HepG2 (cell line): ENCODE measurements around the gene ATP5F1E. TPM values are rescaled to one million over a fixed set of nuclear protein-coding genes. Genes with fewer than 3 reads are reported as not detected.

Source experiments
- EP300 ChIP-seq, 3 experiments: sonication (generic) in 1 of 3; formaldehyde crosslinking in 1 of 3; IDR thresholded peaks; 2 replicates each; pipeline versions ENCODE4 v1.5.1 to v1.6.1; 2011 to 2020; ENCODE audit warnings: low read depth in 2 of 3, low read length in 2 of 3, borderline replicate concordance in 1 of 3, improper control_type of control experiment in 1 of 3, mild to moderate bottlenecking in 1 of 3, missing genetic modification reagents in 1 of 3, moderate library complexity in 1 of 3
- KLF16 ChIP-seq, 2 experiments: sonication (generic) in 1 of 2; formaldehyde crosslinking in 1 of 2; IDR thresholded peaks; 2 replicates each; pipeline versions ENCODE4 v1.6.1 to v1.8.0; 2016 to 2023; ENCODE audit warnings: missing genetic modification reagents in 2 of 2, missing compliant biosample characterization in 1 of 2
- MAF1 ChIP-seq: sonication (generic); formaldehyde crosslinking; IDR thresholded peaks from 2 replicates; pipeline ENCODE4 v1.5.0; 2020; ENCODE audit warnings: missing genetic modification reagents, borderline replicate concordance
- POLR2AphosphoS2 ChIP-seq: IDR thresholded peaks from 2 replicates; pipeline ENCODE4 v1.6.1; 2011; ENCODE audit warnings: low read depth, low read length, improper control_type of control experiment
- SIX1 ChIP-seq: sonication (generic); formaldehyde crosslinking; IDR thresholded peaks from 2 replicates; pipeline ENCODE4 v1.4.0; 2020; ENCODE audit warnings: missing genetic modification reagents, borderline replicate concordance
- ZFP90 ChIP-seq: sonication (generic); formaldehyde crosslinking; IDR thresholded peaks from 2 replicates; pipeline ENCODE4 v1.8.0; 2022; ENCODE audit warnings: missing genetic modification reagents, mild to moderate bottlenecking, inconsistent platforms, borderline replicate concordance
- ZNF619 ChIP-seq: sonication (generic); formaldehyde crosslinking; IDR thresholded peaks from 2 replicates; pipeline ENCODE4 v1.4.0; 2020; ENCODE audit warnings: mild to moderate bottlenecking, missing genetic modification reagents
- polyA plus RNA-seq, 8 experiments: library from polyadenylated mRNA; depleted of rRNA in 3 of 8; stranded (reverse) in 7 of 8; unstranded in 1 of 8; fragments of >200 nt; fragmentation: Illumina TruSeq in 4 of 8; extraction: Trizol in 4 of 8; gene quantifications; 2 replicates each; pipeline versions ENCODE4 v1.2.1 to v1.2.3, GENCODE V29; 2011 to 2016; ENCODE audit warnings: low read depth in 4 of 8, missing spikeins in 1 of 8, mixed read lengths in 1 of 8; ENCODE audit not compliant: insufficient read depth in 1 of 8
- total RNA-seq, 5 experiments: library from RNA; depleted of rRNA; stranded (reverse); fragments of >200 nt; fragmentation: Illumina TruSeq; extraction: Trizol; gene quantifications; 2 replicates each; pipeline ENCODE4 v1.2.3, GENCODE V29; 2016; ENCODE audit warnings: low read depth in 1 of 5
- TF ChIP-seq, protein P1 (sequence below): sonication (generic); formaldehyde crosslinking; IDR thresholded peaks from 2 replicates; pipeline ENCODE4 v1.4.0; 2020; ENCODE audit warnings: missing genetic modification reagents, mild to moderate bottlenecking, borderline replicate concordance
- TF ChIP-seq, protein P2 (sequence below): sonication (generic); formaldehyde crosslinking; IDR thresholded peaks from one replicate; pipeline ENCODE4 v1.5.1; 2020; ENCODE audit warnings: mild to moderate bottlenecking, missing genetic modification reagents; ENCODE audit errors: not compliant biosample characterization
- TF ChIP-seq, protein P3 (sequence below): sonication (generic); formaldehyde crosslinking; IDR thresholded peaks from 2 replicates; pipeline ENCODE4 v1.9.0; 2021; ENCODE audit warnings: missing genetic modification reagents, borderline replicate concordance
- TF ChIP-seq, protein P4 (sequence below): IDR thresholded peaks from 2 replicates; pipeline ENCODE4 v1.6.1; 2012; ENCODE audit warnings: inconsistent platforms
- TF ChIP-seq, protein P5 (sequence below): sonication (generic); formaldehyde crosslinking; IDR thresholded peaks from 2 replicates; pipeline ENCODE4 v1.4.0; 2020; ENCODE audit warnings: missing genetic modification reagents

The ATP5F1E gene
- total and polyA plus RNA-seq, 2 of the 13 experiments (the other 11 are each of a cell fraction or from before 2014, with no cell fraction given): 121 to 134 TPM

DNA sequence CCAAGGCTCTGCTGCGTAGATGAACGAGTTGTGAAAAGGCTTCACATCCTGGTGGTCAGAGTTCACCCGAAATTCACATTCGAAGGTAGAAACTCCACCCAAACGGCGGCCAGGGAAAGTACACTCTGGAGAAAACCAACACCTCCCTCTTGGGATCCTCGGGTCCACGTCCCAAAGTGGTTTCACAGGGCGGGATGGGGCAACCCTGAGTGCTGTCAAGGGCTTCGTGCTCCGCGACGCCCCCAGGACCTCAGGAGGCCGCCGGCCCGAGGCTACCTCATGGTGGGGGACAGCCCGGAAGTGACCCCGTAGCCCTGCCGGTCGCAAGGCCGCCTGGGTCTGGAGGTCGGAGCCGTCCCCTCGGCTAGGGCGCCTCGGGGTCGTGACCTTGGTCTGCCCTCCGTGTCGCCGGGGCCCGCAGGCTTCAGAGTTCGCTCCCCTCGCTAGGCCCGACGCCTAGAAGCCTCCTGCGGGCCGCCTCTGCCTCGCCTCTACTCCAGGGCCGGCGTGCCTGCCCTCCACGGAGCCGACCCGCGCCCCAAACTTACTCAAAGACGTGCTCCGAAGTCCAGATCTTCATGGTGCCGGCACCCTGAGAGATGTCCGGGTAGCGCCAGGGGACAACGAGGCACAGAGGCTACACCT, 10.1 kb upstream of the ATP5F1E start, which contains the start of gene PRELID3B (continued):
- TF ChIP-seq, protein P1, sequence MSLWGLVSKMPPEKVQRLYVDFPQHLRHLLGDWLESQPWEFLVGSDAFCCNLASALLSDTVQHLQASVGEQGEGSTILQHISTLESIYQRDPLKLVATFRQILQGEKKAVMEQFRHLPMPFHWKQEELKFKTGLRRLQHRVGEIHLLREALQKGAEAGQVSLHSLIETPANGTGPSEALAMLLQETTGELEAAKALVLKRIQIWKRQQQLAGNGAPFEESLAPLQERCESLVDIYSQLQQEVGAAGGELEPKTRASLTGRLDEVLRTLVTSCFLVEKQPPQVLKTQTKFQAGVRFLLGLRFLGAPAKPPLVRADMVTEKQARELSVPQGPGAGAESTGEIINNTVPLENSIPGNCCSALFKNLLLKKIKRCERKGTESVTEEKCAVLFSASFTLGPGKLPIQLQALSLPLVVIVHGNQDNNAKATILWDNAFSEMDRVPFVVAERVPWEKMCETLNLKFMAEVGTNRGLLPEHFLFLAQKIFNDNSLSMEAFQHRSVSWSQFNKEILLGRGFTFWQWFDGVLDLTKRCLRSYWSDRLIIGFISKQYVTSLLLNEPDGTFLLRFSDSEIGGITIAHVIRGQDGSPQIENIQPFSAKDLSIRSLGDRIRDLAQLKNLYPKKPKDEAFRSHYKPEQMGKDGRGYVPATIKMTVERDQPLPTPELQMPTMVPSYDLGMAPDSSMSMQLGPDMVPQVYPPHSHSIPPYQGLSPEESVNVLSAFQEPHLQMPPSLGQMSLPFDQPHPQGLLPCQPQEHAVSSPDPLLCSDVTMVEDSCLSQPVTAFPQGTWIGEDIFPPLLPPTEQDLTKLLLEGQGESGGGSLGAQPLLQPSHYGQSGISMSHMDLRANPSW (CRISPR knock-in tag): no peak
- TF ChIP-seq EP300 (IDR thresholded peaks at IDR 0.05; ENCODE audit: low read depth in 2 of 2, low read length in 2 of 2) (no peak), EP300 (CRISPR knock-in tag; IDR thresholded peaks at IDR 0.05; ENCODE audit: borderline replicate concordance) (no peak), SIX1 (CRISPR knock-in tag) (no peak), MAF1 (CRISPR knock-in tag) (no peak), POLR2AphosphoS2 (no peak), ZFP90 (CRISPR knock-in tag) (0 out of 2 replicates have a peak, but pooled peaks have one; percentile 35), KLF16 (CRISPR knock-in tag; IDR thresholded peaks at IDR 0.05) (0 out of 4 replicates have a peak, but pooled peaks of 1 of the 2 experiments have one; percentile 38), ZNF619 (no peak)
- TF ChIP-seq, protein P2, sequence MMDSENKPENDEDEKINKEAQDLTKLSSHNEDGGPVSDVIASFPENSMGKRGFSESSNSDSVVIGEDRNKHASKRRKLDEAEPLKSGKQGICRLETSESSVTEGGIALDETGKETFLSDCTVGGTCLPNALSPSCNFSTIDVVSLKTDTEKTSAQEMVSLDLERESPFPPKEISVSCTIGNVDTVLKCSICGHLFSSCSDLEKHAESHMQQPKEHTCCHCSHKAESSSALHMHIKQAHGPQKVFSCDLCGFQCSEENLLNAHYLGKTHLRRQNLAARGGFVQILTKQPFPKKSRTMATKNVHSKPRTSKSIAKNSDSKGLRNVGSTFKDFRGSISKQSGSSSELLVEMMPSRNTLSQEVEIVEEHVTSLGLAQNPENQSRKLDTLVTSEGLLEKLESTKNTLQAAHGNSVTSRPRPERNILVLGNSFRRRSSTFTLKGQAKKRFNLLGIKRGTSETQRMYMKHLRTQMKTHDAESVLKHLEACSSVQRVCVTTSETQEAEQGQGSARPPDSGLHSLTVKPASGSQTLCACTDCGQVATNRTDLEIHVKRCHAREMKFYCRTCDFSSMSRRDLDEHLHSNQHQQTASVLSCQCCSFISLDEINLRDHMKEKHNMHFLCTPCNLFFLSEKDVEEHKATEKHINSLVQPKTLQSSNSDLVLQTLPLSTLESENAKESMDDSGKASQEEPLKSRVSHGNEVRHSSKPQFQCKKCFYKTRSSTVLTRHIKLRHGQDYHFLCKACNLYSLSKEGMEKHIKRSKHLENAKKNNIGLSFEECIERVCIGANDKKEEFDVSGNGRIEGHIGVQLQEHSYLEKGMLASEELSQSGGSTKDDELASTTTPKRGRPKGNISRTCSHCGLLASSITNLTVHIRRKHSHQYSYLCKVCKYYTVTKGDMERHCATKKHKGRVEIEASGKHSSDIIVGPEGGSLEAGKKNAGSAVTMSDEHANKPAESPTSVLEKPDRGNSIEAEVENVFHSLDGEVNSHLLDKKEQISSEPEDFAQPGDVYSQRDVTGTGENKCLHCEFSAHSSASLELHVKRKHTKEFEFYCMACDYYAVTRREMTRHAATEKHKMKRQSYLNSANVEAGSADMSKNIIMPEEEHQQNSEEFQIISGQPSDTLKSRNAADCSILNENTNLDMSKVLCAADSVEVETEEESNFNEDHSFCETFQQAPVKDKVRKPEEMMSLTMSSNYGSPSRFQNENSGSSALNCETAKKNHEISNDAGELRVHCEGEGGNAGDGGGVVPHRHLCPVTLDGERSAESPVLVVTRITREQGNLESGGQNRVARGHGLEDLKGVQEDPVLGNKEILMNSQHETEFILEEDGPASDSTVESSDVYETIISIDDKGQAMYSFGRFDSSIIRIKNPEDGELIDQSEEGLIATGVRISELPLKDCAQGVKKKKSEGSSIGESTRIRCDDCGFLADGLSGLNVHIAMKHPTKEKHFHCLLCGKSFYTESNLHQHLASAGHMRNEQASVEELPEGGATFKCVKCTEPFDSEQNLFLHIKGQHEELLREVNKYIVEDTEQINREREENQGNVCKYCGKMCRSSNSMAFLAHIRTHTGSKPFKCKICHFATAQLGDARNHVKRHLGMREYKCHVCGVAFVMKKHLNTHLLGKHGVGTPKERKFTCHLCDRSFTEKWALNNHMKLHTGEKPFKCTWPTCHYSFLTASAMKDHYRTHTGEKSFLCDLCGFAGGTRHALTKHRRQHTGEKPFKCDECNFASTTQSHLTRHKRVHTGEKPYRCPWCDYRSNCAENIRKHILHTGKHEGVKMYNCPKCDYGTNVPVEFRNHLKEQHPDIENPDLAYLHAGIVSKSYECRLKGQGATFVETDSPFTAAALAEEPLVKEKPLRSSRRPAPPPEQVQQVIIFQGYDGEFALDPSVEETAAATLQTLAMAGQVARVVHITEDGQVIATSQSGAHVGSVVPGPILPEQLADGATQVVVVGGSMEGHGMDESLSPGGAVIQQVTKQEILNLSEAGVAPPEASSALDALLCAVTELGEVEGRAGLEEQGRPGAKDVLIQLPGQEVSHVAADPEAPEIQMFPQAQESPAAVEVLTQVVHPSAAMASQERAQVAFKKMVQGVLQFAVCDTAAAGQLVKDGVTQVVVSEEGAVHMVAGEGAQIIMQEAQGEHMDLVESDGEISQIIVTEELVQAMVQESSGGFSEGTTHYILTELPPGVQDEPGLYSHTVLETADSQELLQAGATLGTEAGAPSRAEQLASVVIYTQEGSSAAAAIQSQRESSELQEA (CRISPR knock-in tag): no peak
- TF ChIP-seq, protein P3, sequence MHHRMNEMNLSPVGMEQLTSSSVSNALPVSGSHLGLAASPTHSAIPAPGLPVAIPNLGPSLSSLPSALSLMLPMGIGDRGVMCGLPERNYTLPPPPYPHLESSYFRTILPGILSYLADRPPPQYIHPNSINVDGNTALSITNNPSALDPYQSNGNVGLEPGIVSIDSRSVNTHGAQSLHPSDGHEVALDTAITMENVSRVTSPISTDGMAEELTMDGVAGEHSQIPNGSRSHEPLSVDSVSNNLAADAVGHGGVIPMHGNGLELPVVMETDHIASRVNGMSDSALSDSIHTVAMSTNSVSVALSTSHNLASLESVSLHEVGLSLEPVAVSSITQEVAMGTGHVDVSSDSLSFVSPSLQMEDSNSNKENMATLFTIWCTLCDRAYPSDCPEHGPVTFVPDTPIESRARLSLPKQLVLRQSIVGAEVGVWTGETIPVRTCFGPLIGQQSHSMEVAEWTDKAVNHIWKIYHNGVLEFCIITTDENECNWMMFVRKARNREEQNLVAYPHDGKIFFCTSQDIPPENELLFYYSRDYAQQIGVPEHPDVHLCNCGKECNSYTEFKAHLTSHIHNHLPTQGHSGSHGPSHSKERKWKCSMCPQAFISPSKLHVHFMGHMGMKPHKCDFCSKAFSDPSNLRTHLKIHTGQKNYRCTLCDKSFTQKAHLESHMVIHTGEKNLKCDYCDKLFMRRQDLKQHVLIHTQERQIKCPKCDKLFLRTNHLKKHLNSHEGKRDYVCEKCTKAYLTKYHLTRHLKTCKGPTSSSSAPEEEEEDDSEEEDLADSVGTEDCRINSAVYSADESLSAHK (CRISPR knock-in tag): no peak
- TF ChIP-seq, protein P4, sequence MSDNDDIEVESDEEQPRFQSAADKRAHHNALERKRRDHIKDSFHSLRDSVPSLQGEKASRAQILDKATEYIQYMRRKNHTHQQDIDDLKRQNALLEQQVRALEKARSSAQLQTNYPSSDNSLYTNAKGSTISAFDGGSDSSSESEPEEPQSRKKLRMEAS: peak; percentile 89
- TF ChIP-seq, protein P5, sequence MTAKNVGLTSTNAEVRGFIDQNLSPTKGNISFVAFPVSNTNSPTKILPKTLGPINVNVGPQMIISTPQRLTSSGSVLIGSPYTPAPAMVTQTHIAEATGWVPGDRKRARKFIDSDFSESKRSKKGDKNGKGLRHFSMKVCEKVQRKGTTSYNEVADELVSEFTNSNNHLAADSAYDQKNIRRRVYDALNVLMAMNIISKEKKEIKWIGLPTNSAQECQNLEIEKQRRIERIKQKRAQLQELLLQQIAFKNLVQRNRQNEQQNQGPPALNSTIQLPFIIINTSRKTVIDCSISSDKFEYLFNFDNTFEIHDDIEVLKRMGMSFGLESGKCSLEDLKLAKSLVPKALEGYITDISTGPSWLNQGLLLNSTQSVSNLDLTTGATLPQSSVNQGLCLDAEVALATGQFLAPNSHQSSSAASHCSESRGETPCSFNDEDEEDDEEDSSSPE (CRISPR knock-in tag): peak; percentile 57; the same call in 1 of the 2 replicates
